Fibroblast of lung (primary cell): ENCODE results near the gene ASTN2. TPM values are rescaled to one million over a fixed set of nuclear protein-coding genes. Genes with fewer than 3 reads are reported as not detected.

ENCODE experiments used
- DNase-seq, 2 donors: peaks; one replicate each; pipeline versions ENCODE4 v3.0.0 to v3.0.0-alpha.2; 2010; ENCODE audit warnings: low read depth in 2 of 2
- H2AFZ ChIP-seq: 2 replicates; pipeline ENCODE4 v1.5.1; 2012; ENCODE audit warnings: low read length, control low read depth, inconsistent platforms
- H3K27ac ChIP-seq: 2 replicates; pipeline ENCODE4 v1.5.1; 2011; ENCODE audit warnings: low read length, control low read depth; ENCODE audit not compliant: insufficient read depth
- H3K27me3 ChIP-seq: 2 replicates; pipeline ENCODE4 v1.5.1; 2011; ENCODE audit warnings: mild to moderate bottlenecking, low read length; ENCODE audit not compliant: control insufficient read depth, insufficient read depth
- H3K36me3 ChIP-seq: 2 replicates; pipeline ENCODE4 v1.5.1; 2011; ENCODE audit warnings: low read length; ENCODE audit not compliant: control insufficient read depth, insufficient read depth
- H3K4me1 ChIP-seq: 2 replicates; pipeline ENCODE4 v1.5.1; 2011; ENCODE audit warnings: low read length; ENCODE audit not compliant: control insufficient read depth, insufficient read depth; ENCODE audit errors: extremely low read depth
- H3K4me2 ChIP-seq: 2 replicates; pipeline ENCODE4 v1.5.1; 2011; ENCODE audit warnings: low read length, control low read depth; ENCODE audit not compliant: insufficient read depth; ENCODE audit errors: extremely low read depth
- H3K4me3 ChIP-seq, 4 experiments: fragments of 200-600 bp in 1 of 4; sonication (generic) in 1 of 4; replicated peaks in 1 of 4; 2 replicates each; pipeline ENCODE4 v1.5.1; 2011 to 2016; ENCODE audit warnings: low read length in 4 of 4, low read depth in 3 of 4, mild to moderate bottlenecking in 3 of 4, control low read depth in 2 of 4, inconsistent platforms in 1 of 4, mixed read lengths in 1 of 4; ENCODE audit not compliant: insufficient read depth in 1 of 4; ENCODE audit errors: control extremely low read depth in 1 of 4
- H3K79me2 ChIP-seq: 2 replicates; pipeline ENCODE4 v1.5.1; 2012; ENCODE audit warnings: mild to moderate bottlenecking, low read length, inconsistent platforms; ENCODE audit not compliant: control insufficient read depth, insufficient read depth
- H3K9ac ChIP-seq: 2 replicates; pipeline ENCODE4 v1.5.1; 2011; ENCODE audit warnings: mild to moderate bottlenecking, low read length, control low read depth; ENCODE audit not compliant: insufficient read depth
- H3K9me3 ChIP-seq: 2 replicates; pipeline ENCODE4 v1.5.1; 2012; ENCODE audit warnings: low read depth, low read length; ENCODE audit not compliant: control insufficient read depth, insufficient read depth
- H4K20me1 ChIP-seq: 2 replicates; pipeline ENCODE4 v1.5.1; 2011; ENCODE audit warnings: low read length; ENCODE audit not compliant: control insufficient read depth, insufficient read depth; ENCODE audit errors: extremely low read depth
- EZH2 ChIP-seq: IDR thresholded peaks from 2 replicates; pipeline ENCODE4 v1.5.1; 2012; ENCODE audit warnings: low read length, control low read depth, mild to moderate bottlenecking; ENCODE audit errors: missing control alignments
- polyA plus RNA-seq, 2 donors: library from polyadenylated mRNA; depleted of rRNA in 1 of 2; stranded (reverse) in 1 of 2; unstranded in 1 of 2; fragments of >200 nt; gene quantifications; 2 replicates each; pipeline ENCODE4 v1.2.1, GENCODE V29; 2011 to 2012; ENCODE audit warnings: missing spikeins in 1 of 2
- total RNA-seq: library from RNA; depleted of rRNA; stranded (reverse); fragments of >200 nt; gene quantifications from 2 replicates; pipeline ENCODE4 v1.2.1, GENCODE V29; 2014
- TF ChIP-seq, protein P1 (sequence below), 2 donors: IDR thresholded peaks in 1 of 2; conservative IDR thresholded peaks in 1 of 2; 1 replicate in 1 of 2; 2 replicates in 1 of 2; pipeline ENCODE4 v1.5.1; 2011 to 2012; ENCODE audit warnings: low read length in 2 of 2, control low read depth in 1 of 2, inconsistent platforms in 1 of 2, low read depth in 1 of 2, mild to moderate bottlenecking in 1 of 2

ASTN2 gene
- total and polyA plus RNA-seq, 2 donors (not counting 1 experiment from before 2014, with no cell fraction given) = 2.2 to 19.2 TPM

DNA sequence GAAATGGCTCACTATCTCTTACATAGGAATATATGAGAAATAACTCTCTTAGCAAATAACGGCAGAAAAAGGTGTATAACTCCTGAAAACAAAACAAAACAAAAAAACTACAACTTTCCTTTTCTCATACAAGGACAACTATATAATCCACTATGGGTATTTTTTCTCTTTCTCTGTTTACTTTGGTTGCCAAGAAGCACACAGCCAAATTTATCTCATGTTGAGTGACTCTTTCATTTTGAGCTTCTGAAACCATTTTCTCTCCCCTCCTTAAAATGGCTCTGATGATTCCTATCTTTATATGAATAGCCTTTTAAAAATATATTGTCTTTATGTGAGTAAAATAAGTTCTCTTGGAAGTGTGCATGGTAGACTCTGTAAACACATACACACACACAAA lies 599.0 kb downstream of the ASTN2 start:
- H4K20me1 ChIP-seq = no peaks in the 10 kb centered on the region

DNA sequence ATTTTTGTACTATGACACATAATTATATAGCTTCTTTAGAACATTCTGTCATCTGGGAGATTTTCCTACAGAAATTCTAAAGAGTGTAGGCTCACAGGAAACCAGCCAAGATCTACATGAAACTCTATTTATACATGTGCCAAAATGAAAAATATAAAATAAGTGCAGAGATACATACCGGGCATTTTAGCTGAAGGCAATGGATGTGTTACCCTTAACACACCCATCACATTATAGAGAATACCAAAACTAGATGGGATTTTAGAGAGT lies 601.9 kb downstream of the ASTN2 start:
- TF ChIP-seq, protein P1, sequence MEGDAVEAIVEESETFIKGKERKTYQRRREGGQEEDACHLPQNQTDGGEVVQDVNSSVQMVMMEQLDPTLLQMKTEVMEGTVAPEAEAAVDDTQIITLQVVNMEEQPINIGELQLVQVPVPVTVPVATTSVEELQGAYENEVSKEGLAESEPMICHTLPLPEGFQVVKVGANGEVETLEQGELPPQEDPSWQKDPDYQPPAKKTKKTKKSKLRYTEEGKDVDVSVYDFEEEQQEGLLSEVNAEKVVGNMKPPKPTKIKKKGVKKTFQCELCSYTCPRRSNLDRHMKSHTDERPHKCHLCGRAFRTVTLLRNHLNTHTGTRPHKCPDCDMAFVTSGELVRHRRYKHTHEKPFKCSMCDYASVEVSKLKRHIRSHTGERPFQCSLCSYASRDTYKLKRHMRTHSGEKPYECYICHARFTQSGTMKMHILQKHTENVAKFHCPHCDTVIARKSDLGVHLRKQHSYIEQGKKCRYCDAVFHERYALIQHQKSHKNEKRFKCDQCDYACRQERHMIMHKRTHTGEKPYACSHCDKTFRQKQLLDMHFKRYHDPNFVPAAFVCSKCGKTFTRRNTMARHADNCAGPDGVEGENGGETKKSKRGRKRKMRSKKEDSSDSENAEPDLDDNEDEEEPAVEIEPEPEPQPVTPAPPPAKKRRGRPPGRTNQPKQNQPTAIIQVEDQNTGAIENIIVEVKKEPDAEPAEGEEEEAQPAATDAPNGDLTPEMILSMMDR (conservative IDR thresholded peaks at IDR 0.05 in 1 of 2, IDR thresholded peaks at IDR 0.05 in 1 of 2; ENCODE audit: low read depth in 1 of 2, low read length in 2 of 2) = no peak
- TF ChIP-seq EZH2 = no peak
- Histone ChIP-seq H3K36me3 (no peaks in the 10 kb centered on the region), H3K27me3 (no peaks in the 10 kb centered on the region), H2AFZ (no peak overlapping the region), H3K4me2 (no peak overlapping the region), H3K27ac (no peak overlapping the region), H4K20me1 (no peaks in the 10 kb centered on the region), H3K9me3 (no peaks in the 10 kb centered on the region), H3K4me1 (no peaks in the 10 kb centered on the region), H3K9ac (no peak overlapping the region), H3K79me2 (no peaks in the 10 kb centered on the region), H3K4me3 (no peak overlapping the region)
- no peak for DNase-seq

More for the DNA sequence above, 599.0 kb downstream of the ASTN2 start:
- DNase-seq = no peak
- H2AFZ ChIP-seq = no peak overlapping the region
- no peaks in the 10 kb centered on the region for H3K4me1 ChIP-seq
- no peak overlapping the region for H3K4me3 ChIP-seq
- no peak overlapping the region for H3K9ac ChIP-seq
- TF ChIP-seq, protein P1 (conservative IDR thresholded peaks at IDR 0.05 in 1 of 2, IDR thresholded peaks at IDR 0.05 in 1 of 2; ENCODE audit: low read depth in 1 of 2, low read length in 2 of 2) = no peak
- TF ChIP-seq EZH2 = no peak
- H3K9me3 ChIP-seq = no peaks in the 10 kb centered on the region
- no peaks in the 10 kb centered on the region for H3K36me3 ChIP-seq
- no peaks in the 10 kb centered on the region for H3K79me2 ChIP-seq
- no peak overlapping the region for H3K27ac ChIP-seq
- no peaks in the 10 kb centered on the region for H3K27me3 ChIP-seq
- no peak overlapping the region for H3K4me2 ChIP-seq

DNA sequence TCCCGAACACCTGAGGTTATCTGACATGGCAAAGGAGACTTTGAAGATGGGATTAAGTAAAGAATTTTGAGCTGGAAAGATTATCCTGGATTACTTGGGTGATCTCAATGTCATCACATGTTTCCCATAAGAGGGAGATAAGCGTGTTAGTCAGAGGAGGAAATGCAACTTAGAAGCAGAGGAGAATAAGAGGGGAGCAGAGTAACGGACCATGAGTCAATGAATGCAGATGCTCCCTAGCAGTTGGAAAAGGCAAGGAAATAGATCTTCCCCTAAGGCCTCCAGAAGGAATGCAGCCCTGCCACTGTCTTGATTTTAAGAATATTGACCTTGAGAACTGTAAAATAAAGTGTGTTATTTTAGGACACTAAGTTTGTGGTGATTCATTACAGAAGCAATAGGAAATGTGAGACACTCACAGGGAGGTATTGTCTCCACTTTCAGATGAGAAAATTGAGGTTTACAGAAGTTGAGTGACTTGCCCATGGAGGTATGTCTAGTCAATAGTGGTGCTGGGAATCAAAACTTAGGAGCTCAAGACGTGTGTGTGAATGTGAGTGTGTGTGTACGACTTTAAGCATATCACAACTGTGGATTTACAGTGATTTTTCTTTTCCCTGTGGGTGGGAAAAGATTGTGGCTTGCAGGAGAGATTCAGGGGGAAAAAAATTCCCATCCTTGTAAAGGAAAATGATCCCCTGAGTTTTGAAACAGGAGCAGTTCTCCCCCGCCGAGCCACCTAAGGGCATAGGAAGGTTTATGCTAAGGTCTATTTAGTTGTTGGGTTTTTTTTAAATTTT lies 602.4 kb downstream of the ASTN2 start:
- no peak for DNase-seq
- Histone ChIP-seq H3K4me2 (no peak overlapping the region), H2AFZ (no peak overlapping the region)

More for the DNA sequence above, 602.4 kb downstream of the ASTN2 start:
- no peaks in the 10 kb centered on the region for H3K4me1 ChIP-seq
- no peak overlapping the region for H3K27ac ChIP-seq
- H4K20me1 ChIP-seq = no peaks in the 10 kb centered on the region
- no peak overlapping the region for H3K4me3 ChIP-seq
- H3K9me3 ChIP-seq = no peaks in the 10 kb centered on the region
- no peaks in the 10 kb centered on the region for H3K36me3 ChIP-seq
- no peak overlapping the region for H3K9ac ChIP-seq
- no peaks in the 10 kb centered on the region for H3K79me2 ChIP-seq
- no peak for TF ChIP-seq EZH2
- TF ChIP-seq, protein P1 (conservative IDR thresholded peaks at IDR 0.05 in 1 of 2, IDR thresholded peaks at IDR 0.05 in 1 of 2; ENCODE audit: low read depth in 1 of 2, low read length in 2 of 2) = no peak
- no peaks in the 10 kb centered on the region for H3K27me3 ChIP-seq
